ENCODE measurements around the gene LIPT2. TPM values are rescaled to one million over a fixed set of nuclear protein-coding genes. Genes with fewer than 3 reads are reported as not detected.
A peak's percentile ranks its signal among the peaks of the same experiment; 100 is the strongest.

LIPT2 gene
- total RNA-seq, 1 donor from 2014 or later, result 6.5 TPM

GRCh38 chr11:74457356-74457755 lies 36.2 kb downstream of the LIPT2 start:
- DNase-seq (ENCODE audit: low spot score), result no peak
- Mint-ChIP-seq H3K4me1 (ENCODE audit: unreplicated experiment) (peaks cover 16% of the 10 kb centered on the region), H3K9me3 (ENCODE audit: unreplicated experiment) (no peaks in the 10 kb centered on the region), H3K36me3 (ENCODE audit: low read depth, unreplicated experiment) (peaks cover 11% of the 10 kb centered on the region), H3K27ac (ENCODE audit: unreplicated experiment) (no peak overlapping the region), H3K27me3 (ENCODE audit: unreplicated experiment) (no peaks in the 10 kb centered on the region), H3K4me3 (ENCODE audit: unreplicated experiment) (no peak overlapping the region)
- no peak for TF ChIP-seq CTCF (IDR thresholded peaks at IDR 0.05; ENCODE audit: unreplicated experiment)

- peaks cover 10% of the 10 kb centered on the region for H3K36me3 Mint-ChIP-seq (ENCODE audit: low read depth, unreplicated experiment)
- no peaks in the 10 kb centered on the region for H3K27me3 Mint-ChIP-seq (ENCODE audit: unreplicated experiment)
- H3K4me3 Mint-ChIP-seq (ENCODE audit: unreplicated experiment), result no peak overlapping the region
- H3K4me1 Mint-ChIP-seq (ENCODE audit: unreplicated experiment), result peaks cover 9% of the 10 kb centered on the region
- TF ChIP-seq CTCF (IDR thresholded peaks at IDR 0.05; ENCODE audit: unreplicated experiment), result peak; percentile 75
- DNase-seq (ENCODE audit: low spot score), result peak; percentile 77
- H3K27ac Mint-ChIP-seq (ENCODE audit: unreplicated experiment), result no peak overlapping the region
- H3K9me3 Mint-ChIP-seq (ENCODE audit: unreplicated experiment), result no peaks in the 10 kb centered on the region
Measured at GRCh38 chr11:74453373-74453975, 40.0 kb downstream of the LIPT2 start.

- H3K9me3 Mint-ChIP-seq (ENCODE audit: unreplicated experiment), result no peaks in the 10 kb centered on the region
- no peaks in the 10 kb centered on the region for H3K27me3 Mint-ChIP-seq (ENCODE audit: unreplicated experiment)
- H3K36me3 Mint-ChIP-seq (ENCODE audit: low read depth, unreplicated experiment), result peaks cover 6% of the 10 kb centered on the region
- no peak for TF ChIP-seq CTCF (IDR thresholded peaks at IDR 0.05; ENCODE audit: unreplicated experiment)
- no peak for DNase-seq (ENCODE audit: low spot score)
- H3K4me1 Mint-ChIP-seq (ENCODE audit: unreplicated experiment), result peaks cover 9% of the 10 kb centered on the region
- H3K27ac Mint-ChIP-seq (ENCODE audit: unreplicated experiment), result no peak overlapping the region
- H3K4me3 Mint-ChIP-seq (ENCODE audit: unreplicated experiment), result no peak overlapping the region
Measured at GRCh38 chr11:74452366-74452765, 41.2 kb downstream of the LIPT2 start.

- H3K27me3 Mint-ChIP-seq (ENCODE audit: unreplicated experiment), result no peaks in the 10 kb centered on the region
- no peak for DNase-seq (ENCODE audit: low spot score)
- no peak for TF ChIP-seq CTCF (IDR thresholded peaks at IDR 0.05; ENCODE audit: unreplicated experiment)
- H3K4me1 Mint-ChIP-seq (ENCODE audit: unreplicated experiment), result peaks cover 9% of the 10 kb centered on the region
- H3K27ac Mint-ChIP-seq (ENCODE audit: unreplicated experiment), result no peak overlapping the region
- no peaks in the 10 kb centered on the region for H3K36me3 Mint-ChIP-seq (ENCODE audit: low read depth, unreplicated experiment)
- no peak overlapping the region for H3K4me3 Mint-ChIP-seq (ENCODE audit: unreplicated experiment)
- no peaks in the 10 kb centered on the region for H3K9me3 Mint-ChIP-seq (ENCODE audit: unreplicated experiment)
Measured at GRCh38 chr11:74450318-74450717, 43.2 kb downstream of the LIPT2 start.

GRCh38 chr11:74449369-74449931 lies 44.1 kb downstream of the LIPT2 start:
- Mint-ChIP-seq H3K4me1 (ENCODE audit: unreplicated experiment) (peaks cover 9% of the 10 kb centered on the region), H3K27ac (ENCODE audit: unreplicated experiment) (no peak overlapping the region), H3K27me3 (ENCODE audit: unreplicated experiment) (no peaks in the 10 kb centered on the region), H3K36me3 (ENCODE audit: low read depth, unreplicated experiment) (no peaks in the 10 kb centered on the region), H3K9me3 (ENCODE audit: unreplicated experiment) (no peaks in the 10 kb centered on the region), H3K4me3 (ENCODE audit: unreplicated experiment) (no peak overlapping the region)
- peak; percentile 76 for TF ChIP-seq CTCF (IDR thresholded peaks at IDR 0.05; ENCODE audit: unreplicated experiment)
- peak; percentile 40 for DNase-seq (ENCODE audit: low spot score)
